Measurements from ENCODE around the gene TEAD2. TPM values are rescaled to one million over a fixed set of nuclear protein-coding genes. Genes with fewer than 3 reads are reported as not detected.

Gene TEAD2
- total RNA-seq, 3 donors from 2014 or later (not counting 1 experiment from before 2014, with no cell fraction given) = not detected

- ATAC-seq = no peak
- H3K27ac ChIP-seq (ENCODE audit: low read length) = no peak overlapping the region
- H3K4me3 ChIP-seq (ENCODE audit: low read length) = no peak overlapping the region
- Mint-ChIP-seq H3K4me1 (no peaks in the 10 kb centered on the region), H3K27me3 (ENCODE audit: low read depth in 2 of 2) (peaks cover 0 to 10% of the 10 kb centered on the region in 2 donors), H3K4me3 (no peak overlapping the region), H3K9me3 (no peaks in the 10 kb centered on the region), H3K27ac (no peak overlapping the region), H3K36me3 (no peaks in the 10 kb centered on the region)
- H3K27me3 ChIP-seq (ENCODE audit: control insufficient read depth, insufficient read depth, low read length) = no peaks in the 10 kb centered on the region
- WGBS (ENCODE audit: insufficient coverage) = 80% methylated on average over 11 of the region's 11 CpGs
- no peaks in the 10 kb centered on the region for H3K36me3 ChIP-seq (ENCODE audit: control insufficient read depth, insufficient read depth, low read length)
- no peak for DNase-seq
- no peaks in the 10 kb centered on the region for H3K9me3 ChIP-seq (ENCODE audit: control insufficient read depth, insufficient read depth, low read length)
- intact Hi-C loops (cut with micrococcal nuclease) = no loop called here
- H3K4me1 ChIP-seq (ENCODE audit: control insufficient read depth, insufficient read depth, low read length) = no peaks in the 10 kb centered on the region
- TF ChIP-seq CTCF (IDR thresholded peaks at IDR 0.05) = no peak
These were observed 35.9 kb upstream of the TEAD2 start for GRCh38 chr19:49398001-49398615.

DNA sequence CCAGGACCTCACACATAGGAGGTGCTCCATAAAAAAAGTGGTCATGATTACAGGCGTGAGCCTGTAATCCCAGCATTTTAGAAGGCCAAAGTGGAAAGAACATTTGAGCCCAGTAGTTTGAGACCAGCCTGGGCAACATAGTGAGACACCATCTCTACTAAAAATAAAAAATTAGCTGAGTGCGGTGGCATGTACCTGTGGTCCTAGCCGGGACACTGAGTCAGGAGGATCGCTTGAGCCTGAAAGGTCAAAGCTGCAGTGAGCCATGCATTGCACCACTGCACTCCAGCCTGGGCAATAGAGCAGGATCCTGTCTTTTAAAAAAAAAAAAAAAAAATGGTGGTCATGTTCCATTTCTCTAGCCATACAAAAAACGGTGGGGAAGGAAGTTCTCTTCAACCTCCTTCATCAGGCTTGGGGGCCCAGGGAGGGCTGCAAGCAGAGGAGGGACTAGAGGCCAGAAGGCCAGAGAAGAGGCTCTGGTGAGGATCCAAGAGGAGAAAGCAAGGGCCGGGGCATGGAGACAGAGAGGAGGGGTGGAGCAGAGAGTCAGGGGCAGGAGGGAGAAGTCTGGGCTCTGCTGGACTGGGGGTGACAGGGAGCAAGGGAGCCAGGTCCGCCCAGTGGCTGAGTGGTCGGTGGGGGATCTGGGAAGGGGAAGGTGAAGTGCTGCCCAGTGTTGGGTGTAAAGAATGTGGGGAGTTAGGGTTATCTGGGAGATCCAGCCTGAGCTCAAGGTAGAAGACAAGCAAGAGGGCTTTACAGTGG is 34.7 kb upstream of the TEAD2 start:
- H3K4me1 ChIP-seq (ENCODE audit: control insufficient read depth, insufficient read depth, low read length) = peaks cover 5% of the 10 kb centered on the region
- Mint-ChIP-seq H3K36me3 (no peaks in the 10 kb centered on the region), H3K4me3 (no peak overlapping the region), H3K9me3 (no peaks in the 10 kb centered on the region), H3K27me3 (ENCODE audit: low read depth in 2 of 2) (peaks cover 0 to 13% of the 10 kb centered on the region in 2 donors), H3K4me1 (peaks cover 3 to 4% of the 10 kb centered on the region in 2 donors), H3K27ac (no peak overlapping the region)
- ATAC-seq (no peak), DNase-seq (no peak)
- no peaks in the 10 kb centered on the region for H3K9me3 ChIP-seq (ENCODE audit: control insufficient read depth, insufficient read depth, low read length)
- no peaks in the 10 kb centered on the region for H3K27me3 ChIP-seq (ENCODE audit: control insufficient read depth, insufficient read depth, low read length)
- TF ChIP-seq CTCF (IDR thresholded peaks at IDR 0.05) = no peak
- H3K27ac ChIP-seq (ENCODE audit: low read length) = no peak overlapping the region
- 92% methylated on average over 7 of the region's 8 CpGs for WGBS (ENCODE audit: insufficient coverage)
- no peak overlapping the region for H3K4me3 ChIP-seq (ENCODE audit: low read length)
- no peaks in the 10 kb centered on the region for H3K36me3 ChIP-seq (ENCODE audit: control insufficient read depth, insufficient read depth, low read length)
- intact Hi-C loops (cut with micrococcal nuclease) = no loop called here

DNA sequence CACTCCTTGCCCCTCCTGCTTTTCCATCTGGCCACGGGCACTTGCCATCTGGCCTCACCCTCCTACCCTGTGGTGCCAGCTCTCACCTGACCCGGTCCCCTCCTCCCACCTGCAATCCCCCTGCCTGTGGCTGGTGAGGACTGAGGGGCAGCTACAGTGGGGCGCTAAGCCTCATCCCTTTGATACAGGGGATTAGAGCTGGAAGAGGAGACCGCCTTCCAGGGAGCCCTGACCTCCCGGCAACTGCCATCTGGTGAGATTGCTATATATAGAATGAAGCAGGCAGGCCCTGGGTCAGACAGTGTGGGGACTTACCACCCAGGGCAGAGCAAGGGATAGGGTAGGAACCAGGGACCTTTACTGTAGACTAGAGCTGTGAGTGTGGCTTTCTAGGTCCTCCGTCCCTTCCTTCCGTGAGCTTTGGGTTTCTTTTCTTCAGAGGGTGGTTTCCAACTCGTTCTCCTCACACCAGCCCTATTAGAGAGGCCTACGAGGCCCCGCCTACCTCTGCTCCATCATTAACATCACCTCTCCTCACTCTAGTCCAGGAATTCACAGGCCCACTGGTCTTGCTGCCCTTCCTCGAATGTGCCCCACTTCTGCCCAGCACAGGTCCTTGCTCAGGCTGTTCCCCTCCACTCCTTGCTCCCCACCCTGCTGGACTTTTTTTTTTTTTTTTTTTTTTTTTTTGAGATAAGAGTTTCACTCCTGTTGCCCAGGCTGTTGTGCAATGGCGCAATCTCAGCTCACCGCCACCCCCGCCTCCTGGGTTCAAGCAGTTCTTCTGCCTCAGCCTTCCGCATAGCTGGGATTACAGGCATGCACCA is 33.6 kb upstream of the TEAD2 start:
- intact Hi-C loops (cut with micrococcal nuclease) = no loop called here
- no peak for TF ChIP-seq CTCF (IDR thresholded peaks at IDR 0.05)
- no peak overlapping the region for H3K27ac ChIP-seq (ENCODE audit: low read length)
- Mint-ChIP-seq H3K27me3 (ENCODE audit: low read depth in 2 of 2) (peaks cover 0 to 14% of the 10 kb centered on the region in 2 donors), H3K9me3 (no peaks in the 10 kb centered on the region), H3K4me3 (no peak overlapping the region), H3K36me3 (no peaks in the 10 kb centered on the region), H3K4me1 (peaks cover 6 to 9% of the 10 kb centered on the region in 2 donors), H3K27ac (no peak overlapping the region)
- H3K4me1 ChIP-seq (ENCODE audit: control insufficient read depth, insufficient read depth, low read length) = peaks cover 17% of the 10 kb centered on the region
- H3K27me3 ChIP-seq (ENCODE audit: control insufficient read depth, insufficient read depth, low read length) = no peaks in the 10 kb centered on the region
- H3K9me3 ChIP-seq (ENCODE audit: control insufficient read depth, insufficient read depth, low read length) = no peaks in the 10 kb centered on the region
- no peaks in the 10 kb centered on the region for H3K36me3 ChIP-seq (ENCODE audit: control insufficient read depth, insufficient read depth, low read length)
- 78% methylated on average over 14 of the region's 15 CpGs for WGBS (ENCODE audit: insufficient coverage)
- no peak for ATAC-seq
- DNase-seq = no peak
- no peak overlapping the region for H3K4me3 ChIP-seq (ENCODE audit: low read length)

All from natural killer cell (primary cell).